HG03378 (cell line): ENCODE results near the gene IL37.
"Not testable (repeated sequence)": the region's sequence is repeated elsewhere in the genome, so short reads cannot be mapped to it uniquely, and the experiment has no call there.

Experiments
- ATAC-seq: cut with Tn5 transposase; IDR thresholded peaks from one replicate; pipeline ENCODE4 v1.9.1; 2021; ENCODE audit warnings: mild to moderate bottlenecking, moderate library complexity; ENCODE audit not compliant: unreplicated experiment

IL37 gene

DNA sequence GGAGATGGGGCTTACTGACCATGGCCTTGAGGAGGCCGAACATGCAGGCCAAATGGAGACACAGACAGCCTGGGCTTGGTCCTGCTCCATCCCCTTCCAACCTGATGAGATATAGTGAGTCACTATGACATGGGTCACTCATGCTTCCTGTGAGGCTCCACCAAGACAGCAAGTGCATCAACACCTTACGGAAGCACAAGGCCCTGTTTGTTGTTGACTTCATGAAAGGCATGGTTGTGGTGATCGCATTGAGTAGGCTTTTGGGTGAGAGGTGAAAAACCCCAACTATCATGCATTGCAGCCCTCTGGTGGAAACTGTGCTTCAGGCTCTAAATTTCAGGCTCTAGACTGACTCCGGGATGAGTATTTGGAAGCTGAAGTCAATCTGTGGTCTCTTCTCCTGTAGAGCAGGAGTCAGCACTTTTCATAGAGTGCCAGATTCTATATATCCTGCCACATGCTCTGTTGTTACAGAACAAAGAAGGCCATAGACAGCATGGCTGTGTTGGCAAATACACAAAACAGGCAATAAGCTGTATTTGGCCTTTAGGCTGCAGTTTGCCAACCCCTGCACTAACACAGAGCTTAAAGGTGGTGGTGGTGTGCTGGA, 10.1 kb downstream of the IL37 start:
- no peak for ATAC-seq

DNA sequence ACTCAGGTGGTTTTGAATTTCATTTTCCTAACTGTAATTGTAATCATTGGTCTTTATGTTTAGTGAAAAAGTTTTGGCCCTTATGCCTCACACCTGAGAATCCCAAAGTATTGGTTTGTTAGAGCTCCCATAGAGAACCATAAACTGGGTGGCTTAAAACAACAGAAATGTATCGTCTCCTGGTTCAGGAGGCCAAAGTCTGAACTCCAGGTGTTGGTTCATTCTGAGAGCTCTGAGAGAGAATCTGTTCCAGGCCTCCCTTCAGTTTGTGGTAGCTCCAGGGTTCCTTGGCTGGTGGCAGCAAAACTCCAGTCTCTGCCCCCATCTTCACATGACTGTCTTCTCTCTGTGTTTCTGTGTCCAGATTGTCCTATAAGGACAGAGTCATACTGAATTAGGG, 11.0 kb downstream of the IL37 start:
- no peak for ATAC-seq

DNA sequence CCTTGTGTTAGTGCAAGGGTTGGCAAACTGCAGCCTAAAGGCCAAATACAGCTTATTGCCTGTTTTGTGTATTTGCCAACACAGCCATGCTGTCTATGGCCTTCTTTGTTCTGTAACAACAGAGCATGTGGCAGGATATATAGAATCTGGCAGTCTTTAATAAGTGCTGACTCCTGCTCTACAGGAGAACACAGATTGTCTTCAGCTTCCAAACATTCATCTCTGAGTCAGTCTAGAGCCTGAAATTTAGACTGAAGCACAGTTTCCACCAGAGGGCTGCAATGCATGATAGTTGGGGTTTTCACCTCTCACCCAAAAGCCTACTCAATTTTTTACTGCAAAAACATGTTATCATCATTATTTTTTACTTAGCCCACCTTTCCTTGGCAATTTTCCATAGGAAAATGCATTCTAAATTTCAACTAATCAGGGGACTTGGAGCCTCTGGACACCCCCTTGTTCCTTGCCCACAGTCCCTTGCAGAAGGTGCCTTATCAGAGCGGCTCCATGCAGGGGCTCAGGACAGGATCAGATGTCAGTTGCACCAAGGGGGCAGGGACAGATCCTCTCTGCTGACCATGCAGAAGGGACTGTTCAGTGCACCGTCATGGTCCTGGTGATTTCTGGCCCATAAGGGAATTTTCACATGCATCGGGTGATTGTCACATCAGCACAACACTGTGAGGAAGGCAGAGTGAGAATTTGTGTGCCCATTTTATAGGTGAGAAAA, 12.4 kb downstream of the IL37 start:
- no peak for ATAC-seq

DNA sequence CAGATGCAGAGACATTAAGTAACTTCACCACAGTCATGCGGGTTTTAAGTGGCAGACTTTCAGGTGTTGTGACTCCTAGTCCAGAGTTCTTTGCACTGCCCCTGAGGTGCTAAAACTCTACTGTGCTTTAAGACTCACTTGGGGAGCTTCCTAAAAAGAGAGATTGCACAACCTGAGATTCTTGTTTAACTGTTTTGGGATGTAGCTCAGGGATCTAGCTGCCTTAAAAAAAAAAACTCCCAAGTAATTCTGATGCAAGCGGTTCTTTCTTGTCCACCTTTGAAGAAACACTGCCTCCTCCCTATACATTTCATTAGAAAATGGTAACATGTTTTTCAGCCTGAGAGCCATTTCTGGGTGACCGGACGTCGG, 13.0 kb downstream of the IL37 start:
- no peak for ATAC-seq

DNA sequence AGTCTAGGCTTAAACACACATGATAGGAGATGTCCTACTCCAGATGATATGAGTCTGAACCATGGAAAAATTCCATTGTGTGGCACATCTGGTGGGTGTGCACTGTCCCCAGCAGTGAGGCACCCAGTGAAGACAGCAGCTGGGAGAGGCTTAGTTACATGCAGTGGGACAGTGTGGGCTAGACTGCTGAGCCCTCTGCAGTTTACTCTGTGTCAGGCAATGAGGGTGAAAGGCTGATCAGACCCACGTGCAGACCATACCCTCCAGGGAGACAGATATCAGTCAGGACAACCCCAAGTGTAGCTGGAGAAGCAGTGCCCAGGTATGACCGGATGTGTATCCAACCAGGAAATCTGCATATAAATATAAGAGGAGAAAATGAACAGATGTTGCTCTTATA, 13.4 kb downstream of the IL37 start:
- ATAC-seq = no peak

DNA sequence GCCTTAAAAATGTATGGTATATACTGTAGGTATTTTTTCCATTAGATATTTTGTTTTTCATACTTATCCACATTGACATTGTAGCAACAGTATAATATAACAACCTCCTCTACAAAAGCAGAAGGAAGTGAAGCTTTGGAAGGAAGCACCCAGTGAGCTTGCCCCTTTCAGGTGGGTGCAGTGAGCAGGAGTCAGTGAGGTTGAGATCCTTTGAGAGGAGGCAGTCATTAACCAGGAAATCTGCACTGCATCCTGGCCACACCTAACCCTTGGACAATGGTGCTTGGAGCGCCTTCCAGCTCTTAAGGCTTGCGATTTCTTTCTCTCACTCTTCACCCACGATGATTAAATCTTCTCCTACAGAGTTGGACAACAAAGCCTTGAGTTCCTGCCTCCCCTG, 13.9 kb downstream of the IL37 start:
- ATAC-seq = no peak

DNA sequence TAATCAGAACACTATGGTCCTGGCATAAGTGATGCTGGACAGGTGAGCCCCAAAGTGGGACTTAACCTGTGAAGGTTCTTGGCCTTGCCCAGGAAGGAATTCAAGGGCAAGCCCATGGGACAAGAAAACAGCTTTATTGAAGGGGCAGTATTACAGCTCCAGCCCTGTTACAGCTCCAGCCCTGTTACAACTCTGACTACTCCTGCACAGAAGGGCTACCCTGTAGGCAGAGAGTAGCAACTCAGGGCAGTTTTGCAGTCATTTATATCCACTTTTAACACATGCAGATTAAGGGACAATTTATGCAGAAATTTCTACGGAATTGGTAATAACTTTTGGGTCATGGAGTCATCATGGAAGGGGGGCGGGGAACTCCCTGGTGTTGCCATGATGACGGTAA, 15.7 kb downstream of the IL37 start:
- no peak for ATAC-seq

DNA sequence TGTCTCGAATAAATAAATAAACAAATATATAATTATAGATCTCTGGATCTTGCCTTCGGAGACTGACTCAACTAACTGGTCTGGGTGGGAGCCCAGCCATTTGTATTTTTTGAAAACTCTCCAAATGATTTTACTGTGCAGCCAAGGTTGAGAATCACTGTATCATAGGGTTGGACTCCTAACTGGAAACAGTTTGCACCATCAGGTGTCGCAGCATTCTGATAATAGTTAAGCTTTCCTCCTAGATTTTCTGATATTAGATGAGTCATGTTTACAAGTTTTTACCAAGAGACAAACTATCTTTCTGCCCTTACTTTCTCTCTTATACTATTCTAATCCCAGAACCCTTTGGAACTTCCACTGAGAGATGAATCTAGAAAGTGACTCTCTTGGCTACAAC, 16.8 kb downstream of the IL37 start:
- ATAC-seq = no peak

DNA sequence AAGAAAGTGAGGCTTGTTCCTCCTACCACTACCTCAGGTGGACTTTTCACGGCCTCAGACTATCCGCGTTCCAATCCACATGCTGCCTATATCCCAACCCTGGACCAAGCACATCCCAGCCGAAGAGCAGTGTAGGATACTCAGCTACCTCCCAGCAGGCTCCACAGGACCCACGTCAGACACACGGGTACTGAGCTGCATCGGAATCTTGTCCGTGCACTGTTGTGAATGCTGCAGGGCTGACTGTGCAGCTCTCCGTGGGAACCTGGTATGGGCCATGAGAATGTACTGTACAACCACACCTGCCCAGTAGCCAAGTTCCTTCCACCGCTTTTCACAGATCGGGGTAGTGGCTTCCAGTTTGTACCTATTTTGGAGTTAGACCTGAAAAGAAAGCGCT, 22.3 kb downstream of the IL37 start:
- no peak for ATAC-seq

DNA sequence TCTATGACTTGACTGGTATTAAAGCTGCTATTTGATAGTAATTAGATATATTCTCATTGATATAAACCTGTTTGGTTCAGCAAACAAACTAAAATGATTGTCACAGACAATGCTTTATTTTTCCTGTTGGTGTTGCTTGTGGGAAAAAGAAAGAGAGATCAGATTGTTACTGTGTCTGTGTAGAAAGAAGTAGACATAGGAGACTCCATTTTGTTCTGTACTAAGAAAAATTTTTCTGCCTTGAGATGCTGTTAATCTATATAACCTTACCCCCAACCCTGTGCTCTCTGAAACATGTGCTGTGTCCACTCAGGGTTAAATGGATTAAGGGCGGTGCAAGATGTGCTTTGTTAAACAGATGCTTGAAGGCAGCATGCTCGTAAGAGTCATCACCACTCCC, 23.2 kb downstream of the IL37 start:
- ATAC-seq = not testable (repeated sequence)

DNA sequence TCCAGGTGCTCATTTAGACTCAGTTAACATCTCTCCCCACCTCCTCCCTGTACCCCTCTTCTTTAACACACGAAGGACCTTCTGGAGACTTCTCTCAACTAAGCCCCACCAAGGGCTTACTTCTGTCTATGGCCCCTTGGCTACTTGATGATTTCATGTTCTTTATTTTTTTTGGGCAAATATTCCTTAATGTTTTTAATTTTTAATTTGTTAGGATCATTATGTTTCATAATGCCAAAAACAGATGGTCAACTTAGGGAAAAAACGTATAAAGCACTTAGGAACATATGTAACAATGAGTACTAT, 25.9 kb downstream of the IL37 start:
- ATAC-seq = no peak

DNA sequence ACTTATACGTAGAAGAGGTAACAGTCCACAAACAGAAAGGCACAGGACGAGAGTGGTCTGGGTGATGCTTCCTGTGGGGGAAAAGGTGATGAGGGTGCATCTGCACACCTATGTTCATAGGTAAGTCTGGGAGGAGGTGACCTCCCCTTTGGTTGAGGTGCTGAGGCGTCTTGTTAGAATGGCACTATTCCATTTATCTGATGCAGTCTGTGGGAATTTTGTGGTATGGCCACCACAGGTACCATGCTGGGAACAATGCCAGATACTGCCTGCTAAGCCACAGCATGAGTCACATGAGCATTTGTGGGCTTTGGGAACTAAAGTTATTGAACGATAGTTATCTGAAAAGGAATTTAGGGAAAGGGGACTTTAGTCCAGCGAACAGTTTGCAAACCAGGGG, 27.9 kb downstream of the IL37 start:
- no peak for ATAC-seq

DNA sequence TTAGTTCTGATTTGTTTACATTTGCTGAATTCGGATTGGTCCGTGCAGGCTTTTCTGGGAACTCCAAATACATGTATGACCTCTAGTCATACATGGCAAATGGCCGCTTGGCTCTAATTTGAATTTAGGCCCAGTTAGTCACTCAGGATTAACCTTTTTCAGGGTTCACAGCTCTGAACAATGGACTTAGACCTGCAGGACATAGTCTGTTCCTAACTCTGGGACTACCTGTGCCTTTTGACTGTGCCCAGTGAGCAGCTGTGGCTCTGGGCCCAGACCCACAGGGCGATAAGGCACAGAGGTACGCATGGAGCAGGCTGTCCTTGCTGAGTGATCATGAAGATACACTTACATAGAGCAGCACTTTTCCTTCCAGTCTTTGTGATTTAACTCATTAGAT, 28.5 kb downstream of the IL37 start:
- no peak for ATAC-seq

DNA sequence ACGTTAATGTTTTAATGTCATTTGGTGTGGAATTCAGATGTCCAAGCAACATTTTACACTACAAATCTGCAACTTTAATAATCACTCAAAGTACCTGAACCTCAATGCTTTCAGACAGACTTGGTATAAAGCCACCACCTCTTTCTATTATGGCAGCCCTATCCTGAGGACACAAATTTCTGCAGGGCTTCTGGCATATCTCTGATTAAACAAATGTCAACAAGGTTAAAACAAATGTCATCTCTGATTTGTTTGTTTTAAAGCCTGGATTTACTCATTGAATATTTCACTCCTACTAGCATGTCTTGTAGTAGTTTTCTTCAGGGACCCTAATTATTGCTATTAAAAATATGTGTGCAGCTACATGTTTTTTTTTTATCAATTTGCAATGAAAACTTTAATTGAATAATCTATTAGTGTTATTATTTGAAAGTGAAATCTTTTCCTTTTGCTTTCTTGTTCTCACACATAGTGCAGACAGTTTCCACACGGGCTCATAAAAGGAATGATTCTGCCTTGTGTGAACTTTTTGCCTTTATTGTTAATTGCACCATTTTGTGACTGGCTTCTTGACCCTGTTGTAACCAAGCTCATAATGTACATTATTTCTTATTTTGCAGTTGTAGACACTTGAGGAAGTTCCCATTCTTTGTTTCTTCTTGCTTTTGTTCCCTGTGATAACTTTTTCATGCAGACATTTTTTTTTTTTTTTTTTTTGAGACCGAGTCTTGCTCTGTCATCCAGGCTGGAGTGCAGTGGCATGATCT, 30.1 kb downstream of the IL37 start:
- no peak for ATAC-seq

DNA sequence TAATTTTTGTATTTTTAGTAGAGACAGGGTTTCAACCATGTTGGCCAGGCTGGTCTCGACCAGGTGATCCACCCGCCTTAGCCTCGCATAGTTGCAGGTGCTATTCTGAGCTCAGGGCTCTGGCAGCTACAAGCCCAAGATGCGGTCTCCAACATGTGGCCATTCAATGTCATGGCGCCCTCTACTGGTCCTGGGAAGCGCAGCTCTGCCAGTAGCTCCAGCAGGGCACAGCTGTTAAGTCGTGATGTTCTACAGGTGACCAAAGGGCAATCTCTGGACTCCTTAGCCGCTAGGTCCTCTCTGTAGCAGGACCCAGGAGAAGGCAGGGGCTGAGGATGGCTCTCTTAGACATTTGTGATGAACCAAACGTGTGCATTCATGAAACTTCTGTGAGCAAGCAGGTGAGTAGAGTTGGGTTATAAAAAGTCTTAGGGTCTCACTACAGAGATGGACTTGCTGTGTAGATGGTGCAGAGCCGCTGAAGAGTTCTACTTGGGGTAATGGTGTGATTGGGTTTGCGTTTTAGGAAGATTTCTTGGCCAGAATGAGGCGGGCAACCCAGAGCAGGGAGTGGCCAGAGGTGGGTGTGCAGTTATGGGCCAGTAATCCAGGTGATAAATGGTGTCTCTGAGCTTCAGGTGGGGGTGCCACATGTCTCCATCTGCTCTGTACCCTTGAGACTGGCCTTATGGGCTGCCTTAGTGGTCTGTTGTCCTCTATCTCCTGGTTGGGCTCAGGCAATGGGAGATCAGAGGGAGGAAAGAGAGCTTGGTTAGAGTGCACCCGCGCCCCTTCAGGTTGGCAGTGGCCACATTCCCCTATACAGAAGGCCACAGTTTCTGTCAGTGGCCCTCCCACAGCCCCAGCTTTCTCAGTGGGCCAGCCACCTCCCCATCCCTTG, 31.0 kb downstream of the IL37 start:
- ATAC-seq = peak; percentile 73

DNA sequence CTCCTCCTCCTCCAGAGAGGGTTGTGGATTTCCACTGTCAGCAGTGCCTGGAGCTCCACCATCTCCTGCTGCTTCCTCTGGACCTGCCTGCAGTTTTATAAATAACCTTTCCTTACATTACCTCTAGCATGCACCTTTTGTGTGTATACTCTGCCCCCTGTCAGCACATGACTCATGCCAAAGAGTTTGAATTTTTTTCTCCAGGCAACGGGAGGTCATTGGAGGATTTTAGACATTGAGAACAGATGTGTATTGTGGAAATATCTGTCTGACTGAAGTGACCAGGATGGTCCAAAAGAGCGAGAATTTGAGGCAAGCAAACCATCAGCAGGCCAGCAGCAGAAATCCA, 31.7 kb downstream of the IL37 start:
- ATAC-seq = no peak

DNA sequence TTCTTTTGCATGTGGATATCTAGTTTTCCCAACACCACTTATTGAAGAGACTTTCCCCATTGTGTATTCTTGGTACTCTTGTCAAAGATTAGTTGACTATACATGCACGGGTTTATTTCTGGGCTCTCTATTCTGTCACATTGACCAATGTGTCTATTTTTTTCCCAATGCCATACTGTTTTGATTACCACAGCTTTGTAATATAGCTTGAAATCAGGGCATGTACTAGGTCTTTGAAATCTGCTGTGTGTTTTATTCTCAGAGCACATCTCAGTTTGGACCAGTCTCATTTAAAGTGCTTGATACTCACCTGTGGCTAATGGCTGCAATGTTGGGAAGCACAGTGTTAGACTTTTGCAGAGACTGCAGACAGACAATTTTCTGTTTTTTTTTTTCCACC, 34.0 kb downstream of the IL37 start:
- no peak for ATAC-seq

DNA sequence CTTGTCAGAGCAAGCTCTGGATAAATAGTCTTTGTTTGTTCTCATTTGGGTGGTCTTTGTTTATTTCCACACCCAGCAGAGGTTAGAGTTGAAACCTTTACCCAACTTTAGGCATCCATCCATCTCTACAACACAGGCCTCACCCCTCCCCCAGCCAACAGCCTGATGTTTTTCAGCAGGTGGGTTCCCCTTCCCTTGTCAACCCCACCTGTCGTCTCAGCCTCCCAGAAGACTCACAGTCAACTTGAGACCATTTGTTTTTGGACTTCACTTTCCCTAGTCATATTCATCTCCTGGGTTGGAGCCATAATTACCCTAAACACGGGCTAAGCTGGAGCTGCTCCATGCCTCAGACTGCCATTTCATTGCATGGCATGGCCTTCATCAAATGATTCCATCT, 35.1 kb downstream of the IL37 start:
- no peak for ATAC-seq

DNA sequence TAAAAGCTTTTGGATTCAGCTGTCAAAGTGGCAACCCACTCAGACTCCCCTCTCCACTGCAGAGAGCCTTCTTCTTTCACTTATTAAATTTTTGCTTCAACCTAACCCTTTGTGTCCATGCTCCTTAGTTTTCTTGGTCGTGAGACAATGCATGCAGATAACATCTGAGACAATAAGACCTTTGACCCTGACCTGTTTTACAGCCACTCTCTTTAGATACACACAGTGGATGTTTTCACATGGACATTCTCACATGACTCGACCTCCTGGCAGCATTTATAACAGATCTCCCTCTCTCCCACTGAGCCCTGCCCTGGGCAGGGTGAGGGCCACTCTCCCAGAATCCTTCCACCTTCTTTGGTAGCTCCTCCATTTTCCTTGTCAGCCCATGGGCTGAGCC, 36.4 kb downstream of the IL37 start:
- ATAC-seq = no peak

DNA sequence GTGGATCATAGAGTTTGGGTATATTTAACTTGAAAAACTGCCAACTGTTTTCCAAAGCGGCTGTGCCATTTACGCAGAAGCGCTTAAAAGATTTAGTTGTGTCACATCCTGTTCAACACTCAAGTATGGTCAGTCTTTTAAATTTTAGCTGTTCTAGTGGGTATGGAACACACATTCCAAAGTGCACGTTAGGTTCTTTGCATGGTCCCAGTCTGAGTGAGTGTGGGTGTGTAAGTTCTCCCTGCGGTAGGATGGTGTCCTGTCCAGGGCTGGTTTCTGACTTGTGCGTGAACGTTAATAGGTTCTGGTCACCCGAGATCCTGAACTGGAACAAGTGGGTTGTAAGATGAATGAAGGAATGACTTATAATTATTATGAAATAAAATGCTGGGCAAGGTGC, 38.5 kb downstream of the IL37 start:
- no peak for ATAC-seq

DNA sequence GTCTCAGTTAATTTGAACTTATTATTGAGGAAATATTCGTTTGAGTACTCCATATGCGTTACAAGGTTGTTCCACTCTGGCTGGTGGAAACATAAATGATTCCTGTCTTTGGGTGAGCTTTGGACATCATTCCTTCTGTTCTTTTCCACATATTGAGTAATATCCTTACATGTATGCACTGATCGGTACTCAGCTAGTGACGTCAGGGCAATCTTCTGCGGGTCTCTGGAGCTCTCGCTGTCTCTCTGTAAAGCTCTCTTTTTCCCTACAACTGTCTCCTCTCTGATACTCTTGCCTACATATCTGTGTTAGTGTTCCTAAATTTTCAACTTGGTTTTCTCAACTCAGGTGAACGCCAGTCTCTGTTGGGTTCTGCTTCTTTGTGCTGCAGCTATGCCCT, 43.4 kb downstream of the IL37 start:
- no peak for ATAC-seq

DNA sequence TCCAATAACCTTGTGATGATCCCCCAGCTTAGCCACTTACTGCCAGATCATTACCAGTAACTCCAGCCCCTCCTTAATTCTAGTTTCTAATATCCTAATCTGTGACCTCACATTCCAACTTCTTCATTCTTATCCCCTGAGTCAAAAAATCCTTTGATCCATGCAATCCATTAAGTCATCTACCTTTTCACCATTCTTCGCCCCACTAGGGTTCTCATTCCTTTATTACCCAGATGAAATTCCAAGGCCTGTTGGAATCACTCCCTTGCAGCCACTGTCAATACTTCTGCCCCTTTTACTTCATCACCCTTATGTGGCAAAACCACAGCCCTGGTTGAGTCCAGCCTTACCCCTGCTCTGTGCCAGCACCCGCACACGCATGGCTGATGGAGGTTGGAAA, 46.5 kb downstream of the IL37 start:
- ATAC-seq = no peak
